H1 (cell line): Measurements from ENCODE around the gene RAB4B.

Experiments
- ATF3 ChIP-seq: IDR thresholded peaks from 2 replicates; pipeline ENCODE4 v1.6.1; 2011; ENCODE audit warnings: low read depth, mild to moderate bottlenecking, low read length; ENCODE audit not compliant: insufficient read depth
- EP300 ChIP-seq, 2 experiments: IDR thresholded peaks; 1 replicate in 1 of 2; 2 replicates in 1 of 2; pipeline ENCODE4 v1.6.1; 2011 to 2012; ENCODE audit warnings: low read depth in 2 of 2, low read length in 2 of 2, mild to moderate bottlenecking in 2 of 2, borderline replicate concordance in 1 of 2, inconsistent platforms in 1 of 2, moderate library complexity in 1 of 2
- EZH2 ChIP-seq: fragments of 200-600 bp; sonication (generic); IDR thresholded peaks from 2 replicates; pipeline ENCODE4 v1.7.1; 2012; ENCODE audit warnings: low read depth, mild to moderate bottlenecking, moderate library complexity, low read length, inconsistent platforms; ENCODE audit not compliant: severe bottlenecking
- FOSL1 ChIP-seq: IDR thresholded peaks from 2 replicates; pipeline ENCODE4 v1.6.1; 2011; ENCODE audit warnings: mild to moderate bottlenecking, low read depth, low read length, moderate library complexity; ENCODE audit not compliant: insufficient read depth
- GABPA ChIP-seq: IDR thresholded peaks from 2 replicates; pipeline ENCODE4 v1.6.1; 2011; ENCODE audit warnings: mild to moderate bottlenecking, low read length, moderate library complexity, borderline replicate concordance; ENCODE audit not compliant: insufficient read depth
- JUN ChIP-seq: IDR thresholded peaks from 2 replicates; pipeline ENCODE4 v1.6.1; 2011; ENCODE audit warnings: low read depth, mild to moderate bottlenecking, improper control_type of control experiment, low read length
- KDM1A ChIP-seq: fragments of 200-600, 300-600 bp; sonication (generic); IDR thresholded peaks from 2 replicates; pipeline ENCODE4 v1.7.1; 2016; ENCODE audit warnings: mild to moderate bottlenecking, low read length, borderline replicate concordance
- POLR2A ChIP-seq, 2 experiments: IDR thresholded peaks; 1 replicate in 1 of 2; 2 replicates in 1 of 2; pipeline ENCODE4 v1.6.1; 2011; ENCODE audit warnings: low read depth in 2 of 2, low read length in 2 of 2, mild to moderate bottlenecking in 2 of 2; ENCODE audit errors: control extremely low read depth in 1 of 2
- RAD21 ChIP-seq, 2 experiments: IDR thresholded peaks in 1 of 2; conservative IDR thresholded peaks in 1 of 2; 2 replicates each; pipeline ENCODE4 v1.6.1; 2011; ENCODE audit warnings: low read depth in 2 of 2, low read length in 2 of 2, improper control_type of control experiment in 1 of 2, inconsistent platforms in 1 of 2, mild to moderate bottlenecking in 1 of 2, moderate library complexity in 1 of 2
- RNF2 ChIP-seq: fragments of 200-900, 300-1000 bp; sonication (generic); IDR thresholded peaks from 2 replicates; pipeline ENCODE4 v1.7.1; 2016; ENCODE audit warnings: borderline replicate concordance, low read depth, mild to moderate bottlenecking, antibody characterized with exemption, low read length; ENCODE audit not compliant: poor library complexity, severe bottlenecking; ENCODE audit errors: missing control alignments
- TAF1 ChIP-seq: IDR thresholded peaks from 2 replicates; pipeline ENCODE4 v1.6.1; 2011; ENCODE audit warnings: mild to moderate bottlenecking, low read depth, low read length
- ZNF274 ChIP-seq: IDR thresholded peaks from 2 replicates; pipeline ENCODE4 v1.7.0; 2012; ENCODE audit warnings: low read length, borderline replicate concordance; ENCODE audit errors: extremely low read depth
- TF ChIP-seq, protein P1 (sequence below), 3 experiments: IDR thresholded peaks; 1 replicate in 2 of 3; 2 replicates in 1 of 3; pipeline versions ENCODE4 v1.5.1 to v1.6.1; 2011; ENCODE audit warnings: low read length in 3 of 3, mild to moderate bottlenecking in 3 of 3, inconsistent platforms in 2 of 3, low read depth in 1 of 3, moderate library complexity in 1 of 3; ENCODE audit not compliant: insufficient read depth in 1 of 3; ENCODE audit errors: control extremely low read depth in 1 of 3
- TF ChIP-seq, protein P2 (sequence below): IDR thresholded peaks from 2 replicates; pipeline ENCODE4 v1.6.1; 2011; ENCODE audit warnings: low read length, improper control_type of control experiment

DNA sequence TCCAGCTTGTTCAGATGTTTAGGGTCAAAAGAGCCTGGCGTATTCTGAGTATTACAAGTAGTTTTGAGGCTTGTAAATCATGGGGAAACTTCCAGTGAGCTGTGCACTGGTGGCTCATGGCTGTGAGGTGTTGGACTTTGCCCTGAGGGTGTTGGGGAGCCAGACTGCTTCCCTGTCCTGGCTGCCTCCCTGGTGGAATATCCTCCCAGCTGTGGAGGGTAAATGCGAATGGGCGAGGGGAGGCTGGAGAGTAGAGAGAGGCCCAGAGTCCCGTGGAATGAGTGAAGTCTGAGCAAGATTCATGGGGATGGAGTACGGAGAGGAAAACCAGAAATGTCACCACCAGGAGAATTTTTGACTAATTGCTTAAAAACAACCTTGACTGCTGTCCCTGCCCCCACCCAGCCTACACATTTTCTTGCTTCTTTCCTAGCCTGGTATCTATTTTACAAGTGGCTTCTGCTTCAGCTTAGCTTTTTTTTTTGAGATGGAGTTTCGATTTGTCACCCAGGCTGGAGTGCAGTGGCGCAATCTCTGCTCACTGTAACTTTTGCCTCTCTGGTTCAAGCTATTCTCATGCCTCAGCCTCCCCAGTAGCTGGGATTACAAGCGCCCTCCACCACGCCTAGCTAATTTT is 23.3 kb upstream of the RAB4B start:
- TF ChIP-seq POLR2A (IDR thresholded peaks at IDR 0.05; ENCODE audit: control extremely low read depth in 1 of 2, low read depth in 2 of 2, low read length in 2 of 2) (peak; percentile 24 to 46; a peak in 2 of 3 replicates), TAF1 (no peak), EZH2 (no peak), EP300 (IDR thresholded peaks at IDR 0.05; ENCODE audit: borderline replicate concordance in 1 of 2, low read depth in 2 of 2, low read length in 2 of 2) (no peak), RNF2 (no peak), GABPA (no peak), ATF3 (no peak), FOSL1 (no peak), RAD21 (IDR thresholded peaks at IDR 0.05 in 1 of 2, conservative IDR thresholded peaks at IDR 0.05 in 1 of 2; ENCODE audit: low read depth in 2 of 2, low read length in 2 of 2) (no peak), KDM1A (no peak), ZNF274 (no peak), JUN (no peak)
- TF ChIP-seq, protein P1, sequence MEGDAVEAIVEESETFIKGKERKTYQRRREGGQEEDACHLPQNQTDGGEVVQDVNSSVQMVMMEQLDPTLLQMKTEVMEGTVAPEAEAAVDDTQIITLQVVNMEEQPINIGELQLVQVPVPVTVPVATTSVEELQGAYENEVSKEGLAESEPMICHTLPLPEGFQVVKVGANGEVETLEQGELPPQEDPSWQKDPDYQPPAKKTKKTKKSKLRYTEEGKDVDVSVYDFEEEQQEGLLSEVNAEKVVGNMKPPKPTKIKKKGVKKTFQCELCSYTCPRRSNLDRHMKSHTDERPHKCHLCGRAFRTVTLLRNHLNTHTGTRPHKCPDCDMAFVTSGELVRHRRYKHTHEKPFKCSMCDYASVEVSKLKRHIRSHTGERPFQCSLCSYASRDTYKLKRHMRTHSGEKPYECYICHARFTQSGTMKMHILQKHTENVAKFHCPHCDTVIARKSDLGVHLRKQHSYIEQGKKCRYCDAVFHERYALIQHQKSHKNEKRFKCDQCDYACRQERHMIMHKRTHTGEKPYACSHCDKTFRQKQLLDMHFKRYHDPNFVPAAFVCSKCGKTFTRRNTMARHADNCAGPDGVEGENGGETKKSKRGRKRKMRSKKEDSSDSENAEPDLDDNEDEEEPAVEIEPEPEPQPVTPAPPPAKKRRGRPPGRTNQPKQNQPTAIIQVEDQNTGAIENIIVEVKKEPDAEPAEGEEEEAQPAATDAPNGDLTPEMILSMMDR (IDR thresholded peaks at IDR 0.05; ENCODE audit: control extremely low read depth in 1 of 3, insufficient read depth in 1 of 3, low read depth in 1 of 3, low read length in 3 of 3): no peak
- TF ChIP-seq, protein P2, sequence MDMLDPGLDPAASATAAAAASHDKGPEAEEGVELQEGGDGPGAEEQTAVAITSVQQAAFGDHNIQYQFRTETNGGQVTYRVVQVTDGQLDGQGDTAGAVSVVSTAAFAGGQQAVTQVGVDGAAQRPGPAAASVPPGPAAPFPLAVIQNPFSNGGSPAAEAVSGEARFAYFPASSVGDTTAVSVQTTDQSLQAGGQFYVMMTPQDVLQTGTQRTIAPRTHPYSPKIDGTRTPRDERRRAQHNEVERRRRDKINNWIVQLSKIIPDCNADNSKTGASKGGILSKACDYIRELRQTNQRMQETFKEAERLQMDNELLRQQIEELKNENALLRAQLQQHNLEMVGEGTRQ: no peak
